GM06990 (cell line): ENCODE results near the gene ATP2B3.

Experiments
- DNase-seq: peaks from one replicate; pipeline ENCODE4 v3.0.0-alpha.2; 2011; ENCODE audit not compliant: insufficient read length; ENCODE audit errors: extremely low read depth
- H3K27me3 ChIP-seq: replicated peaks from 2 replicates; pipeline ENCODE4 v1.6.0; 2011; ENCODE audit warnings: low read length; ENCODE audit not compliant: control insufficient read depth, insufficient read depth
- H3K36me3 ChIP-seq: 2 replicates; pipeline ENCODE4 v1.5.1; 2011; ENCODE audit warnings: low read length; ENCODE audit not compliant: control insufficient read depth, insufficient read depth
- H3K4me3 ChIP-seq: replicated peaks from 2 replicates; pipeline ENCODE4 v1.5.1; 2011; ENCODE audit warnings: low read depth, mild to moderate bottlenecking, control low read depth, low read length
- CTCF ChIP-seq: IDR thresholded peaks from 2 replicates; pipeline ENCODE4 v1.5.1; 2011; ENCODE audit warnings: low read length, control low read depth, mild to moderate bottlenecking, inconsistent platforms; ENCODE audit not compliant: insufficient read depth, poor library complexity, severe bottlenecking

ATP2B3 gene

GRCh38 chrX:153504445-153505016, 12.9 kb upstream of the ATP2B3 start:
- Histone ChIP-seq H3K4me3 (no peak overlapping the region), H3K36me3 (no peaks in the 10 kb centered on the region), H3K27me3 (no peaks in the 10 kb centered on the region)
- DNase-seq, result no peak
- no peak for TF ChIP-seq CTCF

- Histone ChIP-seq H3K4me3 (no peak overlapping the region), H3K36me3 (no peaks in the 10 kb centered on the region), H3K27me3 (no peaks in the 10 kb centered on the region)
- DNase-seq, result no peak
- TF ChIP-seq CTCF, result no peak
Observed at GRCh38 chrX:153505361-153505760, 12.1 kb upstream of the ATP2B3 start.

GRCh38 chrX:153507484-153508178, 9.8 kb upstream of the ATP2B3 start:
- no peaks in the 10 kb centered on the region for H3K36me3 ChIP-seq
- DNase-seq, result peak; percentile 70
- no peaks in the 10 kb centered on the region for H3K27me3 ChIP-seq
- TF ChIP-seq CTCF, result peak; percentile 81
- no peak overlapping the region for H3K4me3 ChIP-seq

GRCh38 chrX:153509592-153509991, 7.8 kb upstream of the ATP2B3 start:
- Histone ChIP-seq H3K4me3 (no peak overlapping the region), H3K36me3 (no peaks in the 10 kb centered on the region), H3K27me3 (no peaks in the 10 kb centered on the region)
- no peak for TF ChIP-seq CTCF
- DNase-seq, result no peak

DNA sequence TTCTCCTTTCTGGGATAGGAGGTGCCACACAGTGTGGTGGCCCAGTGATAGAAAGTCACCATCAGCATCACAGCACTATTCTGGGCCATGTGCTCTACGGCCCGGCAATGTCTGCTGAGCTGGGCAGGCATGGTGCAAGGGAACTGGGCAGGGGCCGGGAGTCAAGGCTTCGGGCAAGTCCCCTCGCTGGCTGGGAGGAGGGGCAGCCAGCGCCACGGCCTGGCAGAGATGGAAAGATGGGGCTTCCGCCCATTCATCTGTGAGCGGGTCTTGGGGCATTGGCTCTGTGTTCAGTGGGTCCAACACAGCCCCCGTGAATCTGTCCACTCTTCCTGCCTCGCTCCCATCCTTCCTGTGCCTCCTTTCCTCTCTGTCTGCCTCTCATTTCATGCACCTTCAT, 7.1 kb upstream of the ATP2B3 start:
- DNase-seq, result no peak
- Histone ChIP-seq H3K36me3 (no peaks in the 10 kb centered on the region), H3K27me3 (no peaks in the 10 kb centered on the region), H3K4me3 (no peak overlapping the region)
- TF ChIP-seq CTCF, result no peak
